PC-9 (cell line): ENCODE measurements around the gene EFNA3. TPM values are rescaled to one million over a fixed set of nuclear protein-coding genes. Genes with fewer than 3 reads are reported as not detected.

Experiments
- BruUV-seq: library from RNA; stranded (reverse); fragments of 400-500 nt; replicated peaks from 2 replicates; lab custom pipeline; 2021; lab: Mats Ljungman, UMichigan
- CTCF ChIA-PET: fragments of 300-600 bp; sonication (Branson Sonifier 250); formaldehyde crosslinking; loops from one replicate; lab custom pipeline; 2022; ENCODE audit warnings: antibody characterized with exemption; lab: Charles Lee
- POLR2A ChIA-PET: fragments of 300-600 bp; sonication (Branson Sonifier 250); formaldehyde crosslinking; loops from one replicate; lab custom pipeline; 2022; ENCODE audit warnings: antibody characterized with exemption; ENCODE audit not compliant: unreplicated experiment; lab: Charles Lee
- DNase-seq, 2 experiments: peaks; one replicate each; pipeline versions ENCODE4 v3.0.0 to v3.0.0-alpha.2; 2015 to 2022; ENCODE audit warnings: mixed read lengths in 1 of 2
- H2AFZ ChIP-seq: fragments of 200-600 bp; sonication (generic); 2 replicates; pipeline ENCODE4 v1.8.1; 2017; ENCODE audit warnings: antibody characterized with exemption
- H3F3A ChIP-seq: fragments of 200-600 bp; sonication (generic); 2 replicates; pipeline ENCODE4 v1.8.1; 2017; ENCODE audit warnings: antibody characterized with exemption, mild to moderate bottlenecking, low read depth; ENCODE audit not compliant: insufficient read depth
- H3K27ac ChIP-seq: fragments of 200-600 bp; sonication (generic); 2 replicates; pipeline ENCODE4 v1.6.1; 2016; ENCODE audit warnings: mixed run types
- H3K27me3 ChIP-seq: fragments of 200-600 bp; sonication (generic); 2 replicates; pipeline ENCODE4 v1.6.1; 2016; ENCODE audit warnings: low read depth, mixed run types; ENCODE audit not compliant: insufficient read depth
- H3K36me3 ChIP-seq: fragments of 200-600 bp; sonication (generic); 2 replicates; pipeline ENCODE4 v1.6.1; 2016; ENCODE audit warnings: low read depth, mixed run types
- H3K4me1 ChIP-seq: fragments of 200-600 bp; sonication (generic); replicated peaks from 2 replicates; pipeline ENCODE4 v1.6.1; 2016; ENCODE audit warnings: mixed run types; ENCODE audit not compliant: insufficient read depth
- H3K4me2 ChIP-seq: fragments of 200-600 bp; sonication (generic); 2 replicates; pipeline ENCODE4 v1.6.1; 2017; ENCODE audit warnings: mixed run types
- H3K4me3 ChIP-seq: fragments of 200-600 bp; sonication (generic); 2 replicates; pipeline ENCODE4 v1.6.1; 2016; ENCODE audit warnings: mixed run types
- H3K79me2 ChIP-seq: fragments of 200-600 bp; sonication (generic); 2 replicates; pipeline ENCODE4 v1.6.1; 2017; ENCODE audit warnings: low read depth, mixed run types
- H3K9me2 ChIP-seq: fragments of 200-600 bp; sonication (generic); 2 replicates; pipeline ENCODE4 v1.8.1; 2017; ENCODE audit warnings: mild to moderate bottlenecking; ENCODE audit not compliant: insufficient read depth
- H3K9me3 ChIP-seq: fragments of 200-600 bp; sonication (generic); 2 replicates; pipeline ENCODE4 v1.8.1; 2016; ENCODE audit warnings: low read depth; ENCODE audit not compliant: insufficient read depth
- H4K20me1 ChIP-seq: fragments of 200-600 bp; sonication (generic); 2 replicates; pipeline ENCODE4 v1.8.1; 2017; ENCODE audit not compliant: insufficient read depth
- CTCF ChIP-seq: fragments of 200-600 bp; sonication (generic); conservative IDR thresholded peaks from 2 replicates; pipeline ENCODE4 v1.6.1; 2017; ENCODE audit warnings: mixed run types, antibody characterized with exemption, mild to moderate bottlenecking, moderate library complexity
- EZH2 ChIP-seq: fragments of 200-600 bp; sonication (generic); IDR thresholded peaks from 2 replicates; pipeline ENCODE4 v1.8.0; 2017; ENCODE audit warnings: antibody characterized with exemption, low read depth
- intact Hi-C: fragments of 100-400 bp; cut with micrococcal nuclease; formaldehyde crosslinking; loops from one replicate; pipeline ENCODE4 v1.10.0; 2022; ENCODE audit not compliant: unreplicated experiment
- total RNA-seq: library from RNA; stranded (reverse); gene quantifications from 2 replicates; pipeline ENCODE4 v1.2.3, GENCODE V29; 2021

The EFNA3 gene
- total RNA-seq, 1 experiment from 2014 or later: 6.7 TPM

DNA sequence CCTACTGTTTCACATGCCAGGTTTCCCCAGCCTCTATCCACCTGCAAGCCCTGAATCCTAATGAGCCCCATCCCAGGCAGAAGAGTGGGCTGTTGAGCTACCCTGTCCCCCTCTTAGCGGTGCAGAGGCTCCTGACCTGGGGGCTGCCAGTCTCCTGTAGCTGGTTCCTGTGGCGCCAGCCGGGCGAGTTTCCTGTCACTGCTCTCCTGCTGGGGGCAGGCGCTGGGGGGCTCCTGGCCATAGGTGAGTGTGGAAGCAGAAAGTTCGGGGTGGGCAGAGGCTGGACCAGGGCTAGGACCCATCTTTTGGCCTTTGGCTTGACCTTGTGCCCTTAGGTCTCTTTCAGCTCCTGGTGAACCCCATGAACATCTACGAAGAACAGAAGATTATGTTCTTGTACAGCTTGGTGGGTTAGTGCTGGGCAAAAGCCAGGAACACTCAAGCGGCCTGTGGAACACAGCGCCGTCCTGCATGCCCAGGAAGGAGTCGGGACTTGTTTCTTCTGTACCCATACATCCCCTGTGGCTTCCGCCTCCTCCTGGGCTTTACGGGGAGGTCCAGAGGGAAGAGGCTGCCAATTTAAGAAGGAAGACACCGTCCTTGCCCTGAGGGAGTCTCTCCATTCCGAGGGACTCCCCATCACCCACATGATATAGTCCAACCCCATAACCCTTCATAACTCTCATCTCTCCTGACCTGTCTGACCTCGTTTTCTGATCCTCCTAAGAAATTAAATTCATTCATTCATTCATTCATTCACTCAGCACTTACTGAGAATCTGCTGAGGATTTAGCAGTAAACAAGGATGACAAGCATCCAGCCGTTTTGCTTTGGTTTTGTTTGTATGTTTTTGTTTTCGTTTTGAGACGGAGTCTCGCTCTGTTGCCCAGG, 44.1 kb upstream of the EFNA3 start:
- no peaks in the 10 kb centered on the region for H3K9me2 ChIP-seq
- DNase-seq: no peak
- H3K4me1 ChIP-seq: peaks cover 27% of the 10 kb centered on the region
- H3K4me2 ChIP-seq: no peak overlapping the region
- peaks cover 23% of the 10 kb centered on the region for H3F3A ChIP-seq
- no peaks in the 10 kb centered on the region for H3K79me2 ChIP-seq
- no peaks in the 10 kb centered on the region for H3K9me3 ChIP-seq
- no peaks in the 10 kb centered on the region for H3K36me3 ChIP-seq
- intact Hi-C loops: no loop called here
- H2AFZ ChIP-seq: no peak overlapping the region
- H3K27ac ChIP-seq: no peak overlapping the region
- H4K20me1 ChIP-seq: no peaks in the 10 kb centered on the region
- TF ChIP-seq CTCF (no peak), EZH2 (no peak)
- no TSS peak for BruUV-seq
- POLR2A ChIA-PET: no interaction called here
- no peak overlapping the region for H3K4me3 ChIP-seq
- H3K27me3 ChIP-seq: no peaks in the 10 kb centered on the region
- CTCF ChIA-PET: no interaction called here

DNA sequence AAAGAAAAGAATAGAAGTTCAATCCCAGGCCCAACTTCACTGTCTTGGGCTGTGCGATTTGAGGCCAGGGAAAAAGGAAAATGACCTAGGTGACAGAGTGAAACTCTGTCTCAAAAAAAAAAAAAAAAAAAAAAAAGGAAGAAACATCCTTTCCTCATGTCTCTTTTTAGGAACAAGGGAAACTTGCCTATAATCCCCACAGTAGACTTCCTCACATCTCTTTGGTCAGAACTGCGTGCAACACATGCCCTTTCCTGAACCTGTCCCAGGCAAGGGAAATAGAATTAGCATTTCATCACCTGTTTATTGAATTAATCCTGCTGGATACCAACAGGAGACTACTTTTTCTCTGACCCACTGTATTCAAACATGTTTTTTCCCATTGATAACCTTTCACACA, 42.7 kb upstream of the EFNA3 start:
- Histone ChIP-seq H3K36me3 (no peaks in the 10 kb centered on the region), H3K79me2 (no peaks in the 10 kb centered on the region), H3K9me2 (no peaks in the 10 kb centered on the region), H4K20me1 (no peaks in the 10 kb centered on the region), H3K4me2 (no peak overlapping the region), H2AFZ (no peak overlapping the region), H3K4me1 (peaks cover 28% of the 10 kb centered on the region), H3K9me3 (no peaks in the 10 kb centered on the region), H3K4me3 (no peak overlapping the region), H3K27me3 (no peaks in the 10 kb centered on the region), H3F3A (peaks cover 25% of the 10 kb centered on the region), H3K27ac (no peak overlapping the region)
- POLR2A ChIA-PET: interaction anchor here (0.5 to 0.7 kb wide), 3 partner anchors 15 to 362 kb away, joined by 3 to 11 read pairs (median 4); partner anchors contain the start of gene ADAM15
- TF ChIP-seq EZH2 (no peak), CTCF (no peak)
- no TSS peak for BruUV-seq
- intact Hi-C loops: no loop called here
- no peak for DNase-seq
- CTCF ChIA-PET: no interaction called here

DNA sequence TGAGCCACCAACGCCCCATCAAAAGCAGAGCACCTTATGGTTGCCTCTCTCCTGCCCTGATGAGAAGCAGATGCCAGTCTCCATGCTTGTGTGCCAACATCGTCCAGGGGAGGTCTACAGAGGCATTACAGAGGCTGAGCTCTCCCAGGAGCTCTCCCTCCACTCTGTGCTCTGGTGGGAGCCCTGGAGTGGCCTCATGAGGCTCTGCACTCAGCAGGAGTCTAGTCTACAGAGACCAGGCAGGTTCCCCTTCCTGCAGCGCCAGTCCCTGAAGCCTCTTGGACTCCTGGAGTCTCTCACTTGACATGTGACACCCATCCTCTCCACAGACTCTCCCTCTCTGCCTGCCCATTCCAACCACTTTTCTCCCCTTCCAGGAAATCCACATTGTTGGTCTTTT, 41.6 kb upstream of the EFNA3 start:
- Histone ChIP-seq H3K36me3 (no peaks in the 10 kb centered on the region), H3K9me3 (no peaks in the 10 kb centered on the region), H3K9me2 (no peaks in the 10 kb centered on the region), H2AFZ (no peak overlapping the region), H3K4me2 (no peak overlapping the region), H3K4me1 (peaks cover 28% of the 10 kb centered on the region), H4K20me1 (no peaks in the 10 kb centered on the region), H3F3A (peaks cover 25% of the 10 kb centered on the region), H3K27ac (no peak overlapping the region), H3K79me2 (no peaks in the 10 kb centered on the region), H3K27me3 (no peaks in the 10 kb centered on the region), H3K4me3 (no peak overlapping the region)
- ChIA-PET CTCF (interaction anchor here (0.5 to 1.4 kb wide), 2 partner anchors 31 to 67 kb away, joined by 4 to 6 read pairs; partner anchors contain the start of gene SHC1), POLR2A (interaction anchor here (0.6 kb wide), 2 partner anchors 35 to 56 kb away, joined by 3 to 22 read pairs; no protein-coding TSS in a partner anchor)
- DNase-seq: no peak
- TF ChIP-seq EZH2: no peak
- no peak for TF ChIP-seq CTCF
- intact Hi-C loops: no loop called here
- BruUV-seq: no TSS peak
